ENCODE measurements around the gene CNN1.

DNA sequence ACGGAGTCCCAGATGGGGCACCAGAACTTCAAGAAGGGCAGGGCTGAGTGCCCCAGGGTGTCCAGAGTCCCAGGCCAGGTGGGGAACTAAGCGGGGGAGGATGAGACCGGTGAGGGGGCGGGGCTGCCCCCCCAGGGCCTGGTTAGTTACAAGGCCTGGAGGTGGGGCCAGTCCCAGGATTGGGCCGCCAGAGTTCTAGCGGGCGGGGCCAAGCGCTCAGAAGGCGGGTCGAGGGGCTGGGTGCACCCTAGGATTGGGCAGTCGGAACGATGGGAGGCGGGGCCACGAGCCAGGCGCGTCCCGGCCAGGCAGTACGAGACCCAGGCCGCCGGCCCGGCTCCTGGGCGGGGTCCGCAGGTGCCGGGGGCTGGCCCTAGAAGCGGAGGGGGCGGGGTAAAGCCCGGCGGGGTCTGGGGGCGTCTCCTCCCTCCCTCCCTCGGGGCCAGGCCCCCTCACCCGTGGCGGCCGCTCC, 33.6 kb upstream of the CNN1 start:
- TF ChIP-seq, protein P1, sequence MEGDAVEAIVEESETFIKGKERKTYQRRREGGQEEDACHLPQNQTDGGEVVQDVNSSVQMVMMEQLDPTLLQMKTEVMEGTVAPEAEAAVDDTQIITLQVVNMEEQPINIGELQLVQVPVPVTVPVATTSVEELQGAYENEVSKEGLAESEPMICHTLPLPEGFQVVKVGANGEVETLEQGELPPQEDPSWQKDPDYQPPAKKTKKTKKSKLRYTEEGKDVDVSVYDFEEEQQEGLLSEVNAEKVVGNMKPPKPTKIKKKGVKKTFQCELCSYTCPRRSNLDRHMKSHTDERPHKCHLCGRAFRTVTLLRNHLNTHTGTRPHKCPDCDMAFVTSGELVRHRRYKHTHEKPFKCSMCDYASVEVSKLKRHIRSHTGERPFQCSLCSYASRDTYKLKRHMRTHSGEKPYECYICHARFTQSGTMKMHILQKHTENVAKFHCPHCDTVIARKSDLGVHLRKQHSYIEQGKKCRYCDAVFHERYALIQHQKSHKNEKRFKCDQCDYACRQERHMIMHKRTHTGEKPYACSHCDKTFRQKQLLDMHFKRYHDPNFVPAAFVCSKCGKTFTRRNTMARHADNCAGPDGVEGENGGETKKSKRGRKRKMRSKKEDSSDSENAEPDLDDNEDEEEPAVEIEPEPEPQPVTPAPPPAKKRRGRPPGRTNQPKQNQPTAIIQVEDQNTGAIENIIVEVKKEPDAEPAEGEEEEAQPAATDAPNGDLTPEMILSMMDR (conservative IDR thresholded peaks at IDR 0.05; ENCODE audit: low read length), result no peak
- no peak for TF ChIP-seq EZH2phosphoT487 (IDR thresholded peaks at IDR 0.05; ENCODE audit: borderline replicate concordance)

All from Loucy (cell line).